Cerebellar cortex (tissue), 1 donor: Measurements from ENCODE around the gene IGSF6.
"Not testable (repeated sequence)": the region's sequence is repeated elsewhere in the genome, so short reads cannot be mapped to it uniquely, and the experiment has no call there.

Source experiments
- DNase-seq: peaks from one replicate; pipeline ENCODE4 v3.0.0-alpha.2; 2015; ENCODE audit warnings: low spot score

IGSF6 gene

DNA sequence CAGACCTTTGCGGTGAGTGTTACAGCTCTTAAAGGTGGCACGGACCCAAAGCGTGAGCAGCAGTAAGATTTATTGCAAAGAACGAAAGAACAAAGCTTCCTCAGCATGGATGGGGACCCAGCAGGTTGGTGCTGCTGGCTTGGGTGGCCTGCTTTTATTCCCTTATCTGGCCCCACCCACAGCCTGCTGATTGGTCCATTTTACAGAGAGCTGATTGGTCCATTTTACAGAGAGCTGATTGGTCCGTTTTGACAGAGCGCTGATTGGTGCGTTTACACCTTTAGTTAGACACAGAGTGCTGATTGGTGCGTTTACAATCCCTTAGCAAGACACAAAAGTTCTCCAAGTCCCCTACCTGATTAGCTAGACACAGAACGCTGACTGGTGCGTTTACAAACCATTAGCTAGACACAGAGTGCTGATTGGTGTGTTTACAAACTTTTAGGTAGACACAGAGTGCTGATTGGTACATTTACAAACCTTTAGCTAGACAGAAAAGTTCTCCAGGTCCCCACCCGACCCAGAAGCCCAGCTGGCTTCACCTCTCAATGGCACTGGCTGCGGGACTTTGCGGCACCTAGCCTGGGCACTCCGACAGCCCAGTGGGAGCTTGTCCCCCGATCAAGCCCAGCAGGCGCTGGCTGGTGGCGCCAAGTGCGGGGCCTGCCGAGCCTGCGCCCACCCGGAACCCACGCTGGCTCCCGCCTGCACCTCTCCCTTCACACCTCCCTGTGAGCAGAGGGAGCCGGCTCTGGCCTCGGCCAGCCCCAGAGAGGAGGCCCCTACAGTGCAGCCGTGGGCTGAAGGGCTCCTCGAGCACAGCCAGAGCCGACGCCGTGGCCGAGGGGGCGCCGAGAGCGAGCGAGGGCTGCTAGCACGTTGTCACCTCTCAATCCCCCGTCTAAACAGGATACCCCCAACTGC lies 22.5 kb downstream of the IGSF6 start:
- DNase-seq: not testable (repeated sequence)

DNA sequence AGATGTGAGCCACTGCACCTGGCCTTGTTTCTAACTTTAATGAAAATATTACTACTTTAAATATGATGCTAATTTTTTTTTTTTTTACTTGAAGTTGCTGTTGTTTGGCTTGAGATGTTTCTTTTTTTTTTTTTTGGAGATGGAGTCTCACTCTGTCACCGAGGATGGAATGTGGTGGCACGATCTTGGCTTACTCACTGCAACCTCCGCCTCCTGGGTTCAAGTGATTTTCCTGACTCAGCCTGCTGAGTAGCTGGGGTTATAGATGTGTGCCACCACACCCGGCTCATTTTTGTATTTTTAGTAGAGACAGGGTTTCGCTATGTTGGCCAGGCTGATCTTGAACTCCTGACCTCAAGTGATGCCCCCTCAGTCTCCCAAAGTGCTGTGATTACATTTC lies 23.6 kb downstream of the IGSF6 start:
- no peak for DNase-seq

DNA sequence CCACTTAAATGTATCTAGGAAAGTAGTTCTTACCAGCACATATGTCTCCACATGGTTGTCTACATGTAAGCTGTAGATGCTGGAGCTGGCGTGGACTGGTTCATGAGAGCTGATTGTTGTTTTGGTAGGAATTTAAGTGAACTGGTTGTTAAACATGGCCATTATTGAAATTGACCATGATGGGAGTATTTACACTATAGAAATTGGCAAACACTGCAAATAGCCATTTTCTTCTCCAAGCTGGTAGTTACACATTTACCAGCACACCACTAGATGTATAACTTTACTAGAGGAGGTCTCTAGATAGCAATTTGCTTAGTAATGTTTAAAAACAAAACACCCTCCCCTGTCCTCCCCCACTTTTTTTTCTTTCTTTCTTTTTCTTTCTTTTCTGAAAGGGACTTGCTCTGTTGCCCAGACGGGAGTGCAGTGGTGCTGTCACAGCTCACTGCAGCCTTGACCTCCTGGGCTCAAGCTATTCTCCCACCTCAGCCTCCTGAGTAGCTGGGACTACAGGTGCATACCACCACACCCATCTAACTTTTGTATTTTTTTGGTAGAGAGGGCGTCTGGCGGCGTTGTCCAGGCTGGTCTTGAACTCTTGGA lies 24.2 kb downstream of the IGSF6 start:
- DNase-seq: no peak

DNA sequence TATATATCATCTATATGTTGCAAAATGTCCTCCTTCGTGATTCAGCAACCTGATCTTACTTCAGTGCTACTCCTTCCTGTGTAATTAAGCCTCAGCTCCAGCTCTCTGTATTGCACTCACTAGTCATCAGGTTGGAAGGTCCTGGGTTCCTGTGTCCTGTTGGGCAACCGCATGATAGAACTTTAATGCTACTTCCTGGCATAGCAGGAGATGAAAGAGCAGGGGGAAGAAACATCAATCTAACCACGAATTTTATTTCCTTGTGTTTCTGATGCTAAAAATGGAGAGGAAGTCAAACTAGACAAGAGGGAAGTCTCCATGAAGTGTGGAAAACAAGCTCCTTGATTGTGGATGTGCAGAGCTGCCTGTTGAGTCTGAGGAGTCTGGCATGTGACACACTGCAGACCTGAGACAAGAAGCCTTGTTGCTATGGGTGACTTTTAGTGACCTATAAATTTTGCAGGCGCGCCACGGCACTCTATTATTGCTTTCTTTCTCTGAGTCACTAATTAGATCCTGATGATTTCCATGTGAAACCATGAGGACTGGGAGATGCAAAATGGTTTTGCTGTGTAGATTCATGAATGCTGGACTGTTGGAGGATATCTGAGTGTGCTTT lies 25.6 kb downstream of the IGSF6 start:
- no peak for DNase-seq

DNA sequence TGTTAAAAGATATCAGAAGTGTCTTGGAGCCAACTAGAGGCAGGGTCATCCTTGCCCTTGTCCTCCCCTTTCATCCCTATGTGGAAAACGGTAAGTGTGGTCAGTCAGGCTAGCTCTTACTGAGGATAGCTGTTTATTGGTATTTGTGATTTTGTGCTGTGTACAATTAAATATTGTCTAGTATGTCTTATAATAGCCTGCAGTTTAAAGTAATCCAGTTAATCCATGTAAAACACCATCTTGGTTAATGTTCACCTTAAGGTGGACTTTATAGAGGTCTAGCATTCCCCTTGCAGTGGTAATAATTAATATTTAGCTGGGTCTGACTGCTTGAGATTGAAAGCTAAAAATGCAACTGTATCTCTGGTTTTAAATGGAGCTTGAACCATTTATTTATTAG lies 27.4 kb downstream of the IGSF6 start:
- no peak for DNase-seq

DNA sequence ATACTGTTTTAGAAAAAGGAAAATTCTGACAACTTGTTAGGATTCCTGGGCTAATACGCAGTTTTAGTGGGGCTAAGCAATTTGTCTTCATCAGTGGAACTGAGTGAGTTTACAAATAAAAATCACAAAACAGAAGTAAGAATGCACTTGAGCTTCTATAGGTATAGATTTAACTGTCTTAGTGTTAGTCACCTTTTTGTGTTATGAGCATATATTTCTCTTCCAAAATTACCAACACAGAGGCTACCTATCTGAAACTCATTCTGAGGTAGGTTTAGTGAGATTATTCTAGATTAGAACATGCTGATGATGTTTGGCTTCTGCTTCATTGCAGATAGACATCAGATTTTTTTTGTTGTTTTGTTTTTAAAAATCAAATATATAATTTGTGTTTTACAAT lies 29.9 kb downstream of the IGSF6 start:
- no peak for DNase-seq

DNA sequence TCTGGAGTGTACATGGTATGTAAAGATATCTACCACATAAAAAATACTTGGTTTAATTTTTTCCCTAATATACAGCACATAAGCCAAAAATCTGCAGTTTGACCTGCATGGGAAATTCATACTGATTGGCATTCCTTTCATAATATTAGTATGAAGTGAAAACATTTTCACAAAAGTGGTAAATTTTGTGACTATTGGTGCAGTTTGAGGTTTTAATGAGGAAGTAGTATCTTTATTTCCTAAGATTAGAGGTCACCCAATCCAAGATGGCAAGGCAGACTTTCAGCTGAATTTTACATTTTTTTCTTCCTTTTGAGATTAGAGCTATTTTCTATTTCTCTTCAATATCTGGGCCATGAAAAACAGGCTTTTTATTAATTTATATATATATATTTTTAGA lies 31.8 kb downstream of the IGSF6 start:
- DNase-seq: no peak

DNA sequence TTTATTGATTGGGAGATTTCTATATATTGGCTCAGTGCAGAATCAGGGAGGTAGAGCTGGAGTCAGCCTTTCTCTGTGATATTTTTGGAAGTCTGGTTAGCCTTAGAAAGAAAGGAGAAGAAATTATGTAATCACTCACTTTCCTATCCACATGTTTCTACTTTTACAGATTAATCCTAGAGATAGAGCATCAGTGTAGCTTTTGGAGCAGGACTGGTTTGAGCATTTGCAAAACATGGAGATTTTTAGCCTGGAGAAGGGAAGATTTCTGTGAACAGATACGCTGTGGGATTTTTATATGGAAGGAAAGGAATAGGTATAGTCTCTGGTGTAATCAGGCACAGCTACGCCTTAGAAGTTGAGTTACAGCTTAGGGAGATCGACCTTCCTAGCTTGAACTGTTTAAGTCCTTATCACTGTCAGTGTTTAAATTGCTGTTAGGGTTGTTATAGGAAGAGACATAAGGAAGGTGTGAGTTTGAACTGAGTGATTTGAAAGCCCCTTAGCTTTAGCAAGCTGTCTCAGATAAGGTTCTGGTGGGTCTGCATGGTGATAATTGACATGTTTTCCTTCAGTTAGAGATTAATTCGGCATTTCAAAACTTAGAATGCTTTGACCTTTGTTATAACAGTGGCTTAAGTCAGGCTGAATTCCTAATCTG lies 32.5 kb downstream of the IGSF6 start:
- no peak for DNase-seq

DNA sequence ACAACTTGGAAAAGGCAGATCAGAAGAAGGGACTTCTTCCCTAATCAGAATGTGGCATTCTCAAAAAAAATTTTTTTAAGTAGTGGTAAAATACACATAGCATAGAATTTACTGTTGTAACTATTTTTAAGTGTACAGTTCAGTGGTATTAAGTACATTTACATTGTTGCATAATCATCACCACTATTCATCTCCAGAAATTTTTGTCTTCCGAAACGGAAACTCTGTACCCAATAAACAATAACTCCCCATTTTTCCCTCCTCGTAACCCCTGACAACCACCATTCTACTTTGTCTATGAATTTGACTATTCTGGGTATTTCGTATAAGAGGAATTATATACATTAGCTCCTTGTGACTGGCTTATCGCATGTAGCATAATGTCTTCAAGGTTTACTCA lies 34.1 kb downstream of the IGSF6 start:
- DNase-seq: no peak

DNA sequence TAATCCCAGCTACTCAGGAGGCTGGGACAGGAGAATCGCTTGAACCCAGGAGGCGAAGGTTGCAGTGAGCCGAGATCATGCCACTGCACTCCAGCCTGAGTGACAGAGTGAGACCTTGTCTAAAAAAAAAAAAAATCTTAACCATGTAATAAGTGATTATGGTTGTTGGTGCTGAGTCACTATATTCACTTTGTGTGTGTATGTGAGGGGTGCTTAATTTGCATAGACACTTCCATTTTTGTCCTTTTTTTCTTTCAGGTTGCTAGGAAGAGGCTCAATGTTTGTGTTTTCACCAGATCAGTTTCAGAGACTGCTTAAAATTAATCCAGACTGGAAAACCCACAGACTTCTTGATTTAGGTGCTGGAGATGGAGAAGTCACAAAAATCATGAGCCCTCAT lies 34.8 kb downstream of the IGSF6 start:
- DNase-seq: no peak

DNA sequence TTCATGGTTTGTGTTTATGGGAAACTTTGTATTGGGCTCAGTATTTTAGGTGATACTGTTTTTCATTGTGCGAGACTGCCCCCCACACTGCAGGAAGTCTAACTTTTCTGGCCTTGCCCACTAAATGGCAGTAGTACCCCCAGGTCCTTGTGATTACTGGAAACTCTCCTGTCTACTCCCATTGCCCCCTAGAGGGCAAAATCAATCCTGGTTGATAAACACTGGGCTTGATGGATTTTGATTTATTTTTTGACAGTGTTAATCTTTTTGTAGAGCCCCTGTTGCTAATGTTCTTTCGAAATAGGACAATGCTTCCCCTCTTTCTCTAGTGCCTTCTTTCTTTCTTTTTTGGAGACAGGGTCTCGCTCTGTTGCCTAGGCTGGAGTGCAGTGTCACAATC lies 37.5 kb downstream of the IGSF6 start:
- no peak for DNase-seq

DNA sequence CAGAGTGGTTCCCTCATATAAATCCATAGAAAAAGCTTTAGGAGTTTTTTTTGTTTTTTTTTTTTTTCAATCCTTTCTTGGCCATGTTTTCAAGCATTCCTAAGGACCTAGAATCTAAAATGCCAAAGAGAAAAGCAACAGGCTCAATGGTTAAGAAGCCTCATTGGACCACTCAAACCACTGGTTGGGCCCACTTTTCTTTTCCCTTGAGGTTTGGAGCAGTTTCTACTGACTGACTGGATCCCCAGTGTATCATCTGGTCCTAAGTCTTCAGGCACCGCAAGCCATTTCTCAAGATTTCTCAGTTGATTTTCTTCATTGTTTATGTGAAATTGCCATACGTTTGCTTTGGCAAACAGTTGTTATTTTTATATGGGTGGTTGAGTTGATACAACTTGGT lies 38.6 kb downstream of the IGSF6 start:
- DNase-seq: no peak

DNA sequence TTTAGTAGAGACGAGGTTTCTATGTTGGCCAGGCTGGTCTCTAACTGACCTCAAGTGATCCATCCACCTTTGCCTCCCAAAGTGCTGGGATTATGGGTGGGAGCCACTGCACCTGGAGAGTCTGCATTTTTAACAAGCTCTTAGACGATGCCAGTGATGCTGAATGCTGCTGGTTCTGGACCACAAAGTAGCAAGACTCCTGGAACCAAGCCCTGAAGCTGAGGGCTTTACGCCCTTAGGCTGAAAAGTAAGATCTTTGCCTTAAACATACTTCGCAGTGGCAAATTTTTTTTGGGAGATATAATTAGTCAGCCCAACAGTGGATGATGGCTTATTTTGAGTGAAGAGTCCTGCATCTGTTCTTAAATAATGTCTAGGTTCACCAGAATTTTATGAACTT lies 39.0 kb downstream of the IGSF6 start:
- DNase-seq: no peak

DNA sequence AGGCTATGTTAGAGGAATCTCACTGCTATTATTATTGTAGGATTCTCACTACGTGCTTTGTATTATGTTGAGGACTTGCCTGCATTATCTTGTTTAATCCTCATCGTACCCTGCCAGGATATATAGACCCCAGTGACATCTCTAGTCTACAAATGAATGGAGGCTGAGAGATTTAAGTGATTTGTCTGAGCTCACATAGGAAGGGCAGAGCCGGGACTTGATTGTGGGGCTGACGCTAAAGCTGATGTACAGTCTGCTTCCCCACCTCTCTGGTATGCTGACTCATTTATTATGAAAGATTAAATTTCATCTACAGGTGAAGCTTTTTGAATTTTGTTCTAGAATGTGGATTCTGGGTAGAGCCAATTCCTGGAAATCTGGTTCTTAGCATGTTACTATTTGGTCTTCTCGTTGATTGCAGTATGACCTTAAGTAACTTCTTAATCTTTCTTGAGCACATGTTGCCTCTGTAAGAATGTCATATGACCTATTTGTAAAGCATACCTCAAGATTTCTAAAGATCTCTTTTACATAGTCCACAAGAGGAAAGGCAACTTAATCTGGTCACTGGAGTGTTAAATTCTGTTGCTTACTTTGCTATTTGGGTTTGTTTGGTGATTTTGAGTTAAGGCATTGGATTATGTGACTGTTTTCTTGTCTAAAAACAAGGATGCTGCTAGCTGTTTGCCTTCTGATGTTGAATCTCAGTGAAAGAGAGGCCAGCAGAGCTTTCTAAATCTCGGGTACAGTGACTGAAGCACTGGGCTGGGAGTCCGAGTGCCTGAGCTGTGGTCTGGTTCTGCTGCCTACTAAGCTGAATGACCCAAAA lies 40.6 kb downstream of the IGSF6 start:
- DNase-seq: peak; percentile 47

DNA sequence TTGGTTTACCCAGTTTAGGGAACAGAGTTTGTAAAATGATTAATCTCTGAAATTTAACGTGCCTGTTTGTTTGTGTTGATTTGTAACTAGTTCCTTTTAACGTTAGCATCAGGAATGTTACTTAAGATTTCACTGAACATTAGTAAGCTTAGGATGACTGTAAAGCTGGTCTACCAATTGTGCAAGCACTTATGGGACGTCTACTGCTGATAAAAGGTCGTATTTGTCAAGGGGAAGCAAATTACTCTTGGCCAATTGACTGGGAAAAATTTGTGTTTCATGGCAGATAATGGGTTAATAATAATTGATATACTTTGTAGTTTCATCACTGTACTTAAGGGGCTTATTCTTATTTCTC lies 41.2 kb downstream of the IGSF6 start:
- DNase-seq: no peak

DNA sequence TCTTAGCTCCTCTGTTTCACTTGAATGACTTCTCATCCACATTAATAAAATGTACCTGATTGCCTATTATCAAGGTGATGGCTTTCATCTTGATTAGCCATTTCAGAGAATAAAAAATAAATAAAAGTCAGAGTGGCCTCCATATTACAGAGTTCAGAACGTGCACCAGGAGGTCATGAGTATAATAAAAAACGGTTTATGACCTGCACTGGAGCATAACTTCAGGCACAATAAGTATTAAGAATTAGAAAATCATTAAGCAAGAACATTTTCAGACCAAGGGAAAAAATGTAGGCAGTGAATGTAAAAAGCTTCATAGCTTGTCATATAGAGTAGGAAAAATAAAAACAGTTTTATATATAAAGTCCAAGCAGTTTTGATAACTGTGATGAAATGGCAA lies 41.6 kb downstream of the IGSF6 start:
- no peak for DNase-seq

DNA sequence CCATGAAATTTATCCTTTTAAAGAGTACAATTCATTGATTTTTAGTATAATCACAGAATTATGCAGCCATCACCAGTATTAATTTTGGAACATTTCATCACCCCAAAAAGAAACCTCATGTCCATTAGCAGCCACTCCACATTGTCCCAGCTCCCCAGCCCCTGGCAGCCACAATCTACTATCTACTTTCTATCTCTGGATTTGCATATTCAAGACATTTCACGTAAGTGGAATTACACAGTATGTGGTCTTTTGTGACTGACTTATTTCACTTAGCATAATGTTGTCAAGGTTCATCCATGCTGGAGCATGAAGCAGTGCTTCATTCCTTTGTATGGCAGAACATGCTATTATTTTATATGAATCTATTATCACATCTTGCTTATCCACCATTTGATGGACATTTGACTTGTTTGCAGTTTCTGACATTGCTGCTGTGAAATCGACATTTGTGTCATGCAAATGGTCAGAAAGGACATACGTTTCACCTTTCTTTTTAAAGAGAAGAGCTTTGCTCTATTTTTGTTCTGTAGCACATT lies 42.3 kb downstream of the IGSF6 start:
- no peak for DNase-seq

DNA sequence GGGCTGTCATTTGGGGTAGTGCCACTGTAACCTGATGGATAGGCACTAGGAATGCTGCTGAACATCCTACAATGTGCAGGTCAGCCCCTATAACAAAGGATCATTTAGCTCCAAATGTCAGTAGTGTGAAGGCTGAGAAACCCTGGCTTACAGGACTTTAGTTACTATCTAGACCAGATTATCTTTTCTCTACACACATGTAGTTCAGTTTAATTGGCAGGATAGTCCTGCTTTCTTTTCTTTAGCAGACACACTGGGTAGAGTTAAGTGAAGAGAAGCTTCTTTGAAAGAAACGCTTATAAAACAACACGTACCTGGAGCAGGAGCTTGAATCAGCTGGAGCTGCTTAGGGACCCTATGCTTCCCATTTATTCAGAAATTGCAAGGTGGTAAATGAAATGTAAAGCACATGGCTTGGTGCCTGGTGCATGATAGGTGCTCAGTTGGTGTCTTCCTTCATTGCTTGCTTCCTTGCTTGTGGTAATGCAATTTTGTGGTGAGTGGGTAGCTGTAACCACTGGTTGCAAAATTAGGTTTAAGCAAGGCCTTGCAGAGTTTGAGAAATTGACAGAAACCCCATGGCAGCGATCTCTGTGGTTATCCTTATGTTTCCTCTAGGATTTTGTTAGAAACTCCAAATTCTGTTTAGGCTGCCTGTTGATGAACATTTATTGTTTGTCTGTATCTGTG lies 43.6 kb downstream of the IGSF6 start:
- no peak for DNase-seq

DNA sequence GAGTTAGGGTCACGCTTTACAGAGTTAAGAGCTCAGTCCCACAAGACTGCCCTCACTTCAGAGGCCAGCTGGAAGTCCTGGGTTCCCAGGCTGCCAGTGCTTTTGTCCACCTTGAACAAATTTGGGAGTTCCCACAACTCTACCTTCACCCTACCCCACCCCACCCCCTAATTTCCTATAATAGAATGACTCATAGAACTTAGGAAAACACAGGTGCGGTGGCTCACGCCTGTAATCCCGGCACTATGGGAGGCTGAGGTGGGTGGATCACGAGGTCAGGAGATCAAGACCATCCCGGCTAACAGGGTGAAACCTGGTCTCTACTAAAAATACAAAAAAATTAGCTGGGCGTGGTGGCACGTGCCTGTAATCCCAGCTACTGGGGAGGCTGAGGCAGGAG lies 46.6 kb downstream of the IGSF6 start:
- not testable (repeated sequence) for DNase-seq

DNA sequence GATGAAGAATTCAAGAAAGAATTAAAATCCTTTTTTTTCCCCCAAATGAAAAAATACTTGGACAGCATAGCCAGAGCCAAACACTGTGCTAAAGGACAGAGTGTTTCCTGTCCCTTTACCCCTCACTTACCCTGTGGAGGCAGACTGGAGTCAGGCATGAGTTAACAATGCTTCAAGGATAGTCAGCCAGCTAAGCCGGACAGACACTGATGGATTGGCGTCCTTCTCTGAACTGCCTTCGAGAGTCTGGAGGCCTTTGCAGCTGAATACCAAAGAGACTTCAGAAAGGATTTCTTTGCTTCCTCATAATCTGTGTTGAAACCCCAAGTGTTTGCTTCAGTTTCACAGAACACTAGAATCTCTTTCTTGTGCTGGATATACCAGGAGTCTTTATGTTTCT lies 48.5 kb downstream of the IGSF6 start:
- peak; percentile 31 for DNase-seq

DNA sequence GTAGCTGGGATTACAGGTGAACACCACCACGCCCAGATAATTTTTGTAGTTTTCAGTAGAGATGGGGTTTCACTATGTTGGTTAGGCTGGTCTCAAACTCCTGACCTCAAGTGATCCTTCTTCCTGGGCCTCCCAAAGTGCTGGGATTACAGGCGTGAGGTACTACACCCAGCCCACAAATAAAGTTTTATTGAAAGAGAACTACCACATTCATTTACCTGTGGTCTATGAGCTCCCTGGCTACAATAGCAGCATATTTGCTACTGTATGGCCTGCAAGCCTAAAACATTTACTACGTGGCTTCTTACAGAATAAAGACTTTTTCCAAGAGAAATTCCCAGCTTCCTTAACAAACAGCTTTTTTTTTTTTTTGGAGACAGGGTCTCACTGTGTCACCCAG lies 49.6 kb downstream of the IGSF6 start:
- no peak for DNase-seq
